GM12875 (cell line): Measurements from ENCODE around the gene IL12RB2.
A peak's percentile ranks its signal among the peaks of the same experiment; 100 is the strongest.

Experiments used
- H3K4me3 ChIP-seq: one replicate; pipeline ENCODE4 v1.5.1; 2011; ENCODE audit warnings: low read depth, low read length, control low read depth
- TF ChIP-seq, protein P1 (sequence below): IDR thresholded peaks from 2 replicates; pipeline ENCODE4 v1.5.1; 2011; ENCODE audit warnings: low read depth, mild to moderate bottlenecking, control low read depth, inconsistent platforms, low read length, moderate library complexity, borderline replicate concordance; ENCODE audit not compliant: insufficient read depth

IL12RB2 gene

DNA sequence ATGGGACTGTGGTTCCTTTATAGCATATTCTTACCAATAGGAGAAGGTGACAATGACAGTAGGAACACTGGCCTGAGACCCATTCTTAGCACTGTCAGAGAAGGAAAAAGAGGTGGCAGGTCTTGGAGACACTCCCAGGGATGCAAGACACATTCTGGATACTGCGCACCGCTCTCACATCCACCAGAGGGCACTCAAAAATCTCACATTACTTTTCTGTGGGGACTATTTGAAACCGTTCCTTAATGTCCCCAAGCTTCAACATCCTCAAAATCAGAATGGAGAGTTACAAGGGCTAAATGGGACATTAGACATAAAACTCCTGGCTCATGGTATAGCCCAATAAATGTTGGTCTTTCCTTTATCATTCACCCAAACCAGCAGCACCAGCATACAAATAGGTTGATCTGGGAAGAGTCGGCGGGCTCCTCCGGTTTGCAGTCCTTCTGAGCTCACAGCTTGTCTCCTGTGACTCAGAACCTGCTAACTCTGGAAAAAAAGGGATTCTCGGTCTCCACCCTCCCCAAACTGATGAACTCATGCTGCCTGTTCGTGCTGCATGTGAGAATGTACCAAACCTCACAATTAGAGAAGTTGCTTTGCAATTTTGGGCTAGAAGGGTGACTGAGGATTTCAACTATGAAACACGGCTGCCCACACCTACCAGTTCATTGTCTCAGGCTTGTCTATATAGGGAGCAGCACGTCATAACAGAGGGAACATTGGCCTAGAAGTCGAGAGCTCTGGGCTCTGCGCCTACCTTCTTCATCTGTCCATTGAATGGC is 40.2 kb downstream of the IL12RB2 start:
- TF ChIP-seq, protein P1, sequence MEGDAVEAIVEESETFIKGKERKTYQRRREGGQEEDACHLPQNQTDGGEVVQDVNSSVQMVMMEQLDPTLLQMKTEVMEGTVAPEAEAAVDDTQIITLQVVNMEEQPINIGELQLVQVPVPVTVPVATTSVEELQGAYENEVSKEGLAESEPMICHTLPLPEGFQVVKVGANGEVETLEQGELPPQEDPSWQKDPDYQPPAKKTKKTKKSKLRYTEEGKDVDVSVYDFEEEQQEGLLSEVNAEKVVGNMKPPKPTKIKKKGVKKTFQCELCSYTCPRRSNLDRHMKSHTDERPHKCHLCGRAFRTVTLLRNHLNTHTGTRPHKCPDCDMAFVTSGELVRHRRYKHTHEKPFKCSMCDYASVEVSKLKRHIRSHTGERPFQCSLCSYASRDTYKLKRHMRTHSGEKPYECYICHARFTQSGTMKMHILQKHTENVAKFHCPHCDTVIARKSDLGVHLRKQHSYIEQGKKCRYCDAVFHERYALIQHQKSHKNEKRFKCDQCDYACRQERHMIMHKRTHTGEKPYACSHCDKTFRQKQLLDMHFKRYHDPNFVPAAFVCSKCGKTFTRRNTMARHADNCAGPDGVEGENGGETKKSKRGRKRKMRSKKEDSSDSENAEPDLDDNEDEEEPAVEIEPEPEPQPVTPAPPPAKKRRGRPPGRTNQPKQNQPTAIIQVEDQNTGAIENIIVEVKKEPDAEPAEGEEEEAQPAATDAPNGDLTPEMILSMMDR = peak; percentile 69
- no peak overlapping the region for H3K4me3 ChIP-seq

GRCh38 chr1:67348586-67349252 is 41.0 kb downstream of the IL12RB2 start:
- H3K4me3 ChIP-seq = no peak overlapping the region
- TF ChIP-seq, protein P1 = no peak

DNA sequence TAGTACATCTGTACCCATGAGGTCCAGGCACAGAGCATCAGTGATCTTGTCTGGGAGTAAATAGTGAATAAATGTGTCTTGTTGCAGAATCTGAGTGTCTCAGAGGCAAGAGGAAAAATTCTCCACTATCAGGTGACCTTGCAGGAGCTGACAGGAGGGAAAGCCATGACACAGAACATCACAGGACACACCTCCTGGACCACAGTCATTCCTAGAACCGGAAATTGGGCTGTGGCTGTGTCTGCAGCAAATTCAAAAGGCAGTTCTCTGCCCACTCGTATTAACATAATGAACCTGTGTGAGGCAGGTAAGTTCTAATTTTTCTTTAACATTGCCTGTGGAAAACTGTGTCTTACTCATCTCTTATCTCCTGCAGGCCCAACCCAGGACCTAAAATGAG is 43.1 kb downstream of the IL12RB2 start:
- H3K4me3 ChIP-seq = no peak overlapping the region
- TF ChIP-seq, protein P1 = no peak

GRCh38 chr1:67352211-67352610 is 44.5 kb downstream of the IL12RB2 start:
- H3K4me3 ChIP-seq = no peak overlapping the region
- TF ChIP-seq, protein P1 = no peak

- no peak overlapping the region for H3K4me3 ChIP-seq
- TF ChIP-seq, protein P1 = no peak
These were observed 48.2 kb downstream of the IL12RB2 start for GRCh38 chr1:67355745-67356424.

GRCh38 chr1:67359592-67359991 is 51.9 kb downstream of the IL12RB2 start:
- TF ChIP-seq, protein P1 = no peak
- no peak overlapping the region for H3K4me3 ChIP-seq
